Keratinocyte (primary cell): ENCODE measurements around the gene KDM4B. TPM values are rescaled to one million over a fixed set of nuclear protein-coding genes. Genes with fewer than 3 reads are reported as not detected.

Source experiments
- DNase-seq: peaks from one replicate; pipeline ENCODE4 v3.0.0-alpha.2; 2011; ENCODE audit warnings: low read depth, missing footprints, low spot score
- FAIRE-seq: peaks from 2 replicates; lab custom pipeline; 2011; peaks lifted over from hg19 to GRCh38; lab: Jason Lieb, UNC
- H2AFZ ChIP-seq: 2 replicates; pipeline ENCODE4 v1.6.0; 2012; ENCODE audit warnings: low read length, control low read depth, inconsistent platforms; ENCODE audit not compliant: control insufficient read depth
- H3K27ac ChIP-seq: 2 replicates; pipeline ENCODE4 v1.5.1; 2011; ENCODE audit warnings: low read length; ENCODE audit not compliant: control insufficient read depth, insufficient read depth
- H3K27me3 ChIP-seq: 3 replicates; pipeline ENCODE4 v1.6.0; 2011; ENCODE audit warnings: low read length; ENCODE audit not compliant: control insufficient read depth, insufficient read depth; ENCODE audit errors: extremely low read depth
- H3K36me3 ChIP-seq, 2 experiments: 2 replicates in 1 of 2; 3 replicates in 1 of 2; pipeline ENCODE4 v1.5.1; 2011; ENCODE audit warnings: low read length in 2 of 2, mild to moderate bottlenecking in 1 of 2; ENCODE audit not compliant: control insufficient read depth in 2 of 2, insufficient read depth in 2 of 2; ENCODE audit errors: extremely low read depth in 1 of 2
- H3K4me1 ChIP-seq: 3 replicates; pipeline ENCODE4 v1.5.1; 2011; ENCODE audit warnings: low read length; ENCODE audit not compliant: control insufficient read depth, insufficient read depth; ENCODE audit errors: extremely low read depth
- H3K4me2 ChIP-seq: 3 replicates; pipeline ENCODE4 v1.6.0; 2011; ENCODE audit warnings: low read depth, low read length; ENCODE audit not compliant: control insufficient read depth, insufficient read depth; ENCODE audit errors: extremely low read depth
- H3K4me3 ChIP-seq, 3 experiments: fragments of 200-600 bp in 1 of 3; sonication (generic) in 1 of 3; 2 replicates in 2 of 3; 3 replicates in 1 of 3; pipeline ENCODE4 v1.5.1; 2011 to 2016; ENCODE audit warnings: low read length in 3 of 3, mild to moderate bottlenecking in 3 of 3, control low read depth in 2 of 3, inconsistent platforms in 1 of 3, low read depth in 1 of 3, mixed read lengths in 1 of 3, mixed run types in 1 of 3, moderate library complexity in 1 of 3; ENCODE audit not compliant: control insufficient read depth in 2 of 3, insufficient read depth in 2 of 3; ENCODE audit errors: extremely low read depth in 1 of 3
- H3K79me2 ChIP-seq: 2 replicates; pipeline ENCODE4 v1.6.0; 2012; ENCODE audit warnings: low read length; ENCODE audit not compliant: control insufficient read depth, insufficient read depth
- H3K9ac ChIP-seq: 3 replicates; pipeline ENCODE4 v1.6.0; 2011; ENCODE audit warnings: low read length; ENCODE audit not compliant: control insufficient read depth, insufficient read depth; ENCODE audit errors: extremely low read depth
- H3K9me1 ChIP-seq: 3 replicates; pipeline ENCODE4 v1.6.0; 2011; ENCODE audit warnings: low read length; ENCODE audit not compliant: control insufficient read depth, insufficient read depth; ENCODE audit errors: extremely low read depth
- H3K9me3 ChIP-seq: 2 replicates; pipeline ENCODE4 v1.5.1; 2012; ENCODE audit warnings: low read depth, low read length; ENCODE audit not compliant: control insufficient read depth
- H4K20me1 ChIP-seq: 3 replicates; pipeline ENCODE4 v1.6.0; 2011; ENCODE audit warnings: low read length; ENCODE audit not compliant: control insufficient read depth, insufficient read depth; ENCODE audit errors: extremely low read depth
- EZH2 ChIP-seq: IDR thresholded peaks from one replicate; pipeline ENCODE4 v1.6.1; 2012; ENCODE audit warnings: inconsistent platforms, mild to moderate bottlenecking, low read length, moderate library complexity
- dilution Hi-C: fragments of 300-500 bp; cut with MboI; formaldehyde crosslinking; loops from one replicate; pipeline ENCODE4 v1.7.0; 2020; ENCODE audit warnings: low sequenced_read_pairs; ENCODE audit not compliant: extremely low pct_ligation_motif_present
- polyA plus RNA-seq, 5 experiments: library from polyadenylated mRNA; depleted of rRNA in 3 of 5; stranded (reverse) in 3 of 5; stranded (forward) in 1 of 5; unstranded in 1 of 5; fragments of >200 nt; gene quantifications; 1 replicate in 1 of 5; 2 replicates in 3 of 5; 3 replicates in 1 of 5; pipeline versions ENCODE4 v1.2.1 to v1.2.3, GENCODE V29; 2011 to 2012; ENCODE audit warnings: missing spikeins in 2 of 5, low read depth in 1 of 5, low replicate concordance in 1 of 5
- TF ChIP-seq, protein P1 (sequence below), 3 experiments: IDR thresholded peaks in 1 of 3; conservative IDR thresholded peaks in 1 of 3; optimal IDR thresholded peaks in 1 of 3; 2 replicates in 2 of 3; 3 replicates in 1 of 3; pipeline versions ENCODE3 to v1.5.1; 2011; ENCODE audit warnings: low read length in 3 of 3, mild to moderate bottlenecking in 3 of 3, moderate library complexity in 2 of 3, control low read depth in 1 of 3, inconsistent platforms in 1 of 3; ENCODE audit not compliant: insufficient read depth in 2 of 3; ENCODE audit errors: extremely low read depth in 1 of 3

The KDM4B gene
- polyA plus RNA-seq, 1 donor (not counting 4 experiments of a cell fraction or from before 2014, with no cell fraction given) = 6.2 TPM

DNA sequence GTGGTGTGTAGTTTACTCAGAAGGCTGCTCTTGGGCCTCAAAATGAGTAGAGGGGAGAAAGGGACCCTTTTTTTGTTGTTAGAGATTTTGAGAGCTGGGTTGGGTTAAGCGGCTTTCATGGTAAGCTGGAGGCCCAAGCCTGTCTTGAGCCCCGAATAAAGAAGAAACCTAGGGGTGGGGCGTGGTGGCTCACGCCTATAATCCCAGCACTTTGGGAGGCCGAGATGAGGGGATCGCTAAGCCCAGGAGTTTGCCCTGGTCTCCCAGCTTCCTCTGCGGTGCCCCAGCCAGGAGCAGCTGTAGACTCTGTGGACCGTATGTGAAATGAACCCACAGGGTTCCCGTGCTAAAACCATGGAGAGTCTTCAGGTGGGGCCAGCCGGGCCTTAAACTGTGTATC, 56.1 kb downstream of the KDM4B start:
- H3K9ac ChIP-seq = no peak overlapping the region
- no peaks in the 10 kb centered on the region for H3K27me3 ChIP-seq
- peaks cover 44% of the 10 kb centered on the region for H3K79me2 ChIP-seq
- no peak overlapping the region for H2AFZ ChIP-seq
- no peak for DNase-seq
- H3K9me3 ChIP-seq = no peaks in the 10 kb centered on the region
- no peak overlapping the region for H3K4me3 ChIP-seq
- H3K9me1 ChIP-seq = no peaks in the 10 kb centered on the region
- no peak for FAIRE-seq
- no peaks in the 10 kb centered on the region for H3K4me1 ChIP-seq
- dilution Hi-C loops = no loop called here
- no peak overlapping the region for H3K4me2 ChIP-seq
- peaks cover 6% of the 10 kb centered on the region for H4K20me1 ChIP-seq
- no peak overlapping the region for H3K27ac ChIP-seq
- TF ChIP-seq, protein P1, sequence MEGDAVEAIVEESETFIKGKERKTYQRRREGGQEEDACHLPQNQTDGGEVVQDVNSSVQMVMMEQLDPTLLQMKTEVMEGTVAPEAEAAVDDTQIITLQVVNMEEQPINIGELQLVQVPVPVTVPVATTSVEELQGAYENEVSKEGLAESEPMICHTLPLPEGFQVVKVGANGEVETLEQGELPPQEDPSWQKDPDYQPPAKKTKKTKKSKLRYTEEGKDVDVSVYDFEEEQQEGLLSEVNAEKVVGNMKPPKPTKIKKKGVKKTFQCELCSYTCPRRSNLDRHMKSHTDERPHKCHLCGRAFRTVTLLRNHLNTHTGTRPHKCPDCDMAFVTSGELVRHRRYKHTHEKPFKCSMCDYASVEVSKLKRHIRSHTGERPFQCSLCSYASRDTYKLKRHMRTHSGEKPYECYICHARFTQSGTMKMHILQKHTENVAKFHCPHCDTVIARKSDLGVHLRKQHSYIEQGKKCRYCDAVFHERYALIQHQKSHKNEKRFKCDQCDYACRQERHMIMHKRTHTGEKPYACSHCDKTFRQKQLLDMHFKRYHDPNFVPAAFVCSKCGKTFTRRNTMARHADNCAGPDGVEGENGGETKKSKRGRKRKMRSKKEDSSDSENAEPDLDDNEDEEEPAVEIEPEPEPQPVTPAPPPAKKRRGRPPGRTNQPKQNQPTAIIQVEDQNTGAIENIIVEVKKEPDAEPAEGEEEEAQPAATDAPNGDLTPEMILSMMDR (optimal IDR thresholded peaks at IDR 0.05 in 1 of 3, IDR thresholded peaks at IDR 0.05 in 1 of 3, conservative IDR thresholded peaks at IDR 0.05 in 1 of 3; ENCODE audit: extremely low read depth in 1 of 3, insufficient read depth in 2 of 3, low read length in 3 of 3) = no peak
- peaks cover 4 to 6% of the 10 kb centered on the region in 2 experiments for H3K36me3 ChIP-seq

DNA sequence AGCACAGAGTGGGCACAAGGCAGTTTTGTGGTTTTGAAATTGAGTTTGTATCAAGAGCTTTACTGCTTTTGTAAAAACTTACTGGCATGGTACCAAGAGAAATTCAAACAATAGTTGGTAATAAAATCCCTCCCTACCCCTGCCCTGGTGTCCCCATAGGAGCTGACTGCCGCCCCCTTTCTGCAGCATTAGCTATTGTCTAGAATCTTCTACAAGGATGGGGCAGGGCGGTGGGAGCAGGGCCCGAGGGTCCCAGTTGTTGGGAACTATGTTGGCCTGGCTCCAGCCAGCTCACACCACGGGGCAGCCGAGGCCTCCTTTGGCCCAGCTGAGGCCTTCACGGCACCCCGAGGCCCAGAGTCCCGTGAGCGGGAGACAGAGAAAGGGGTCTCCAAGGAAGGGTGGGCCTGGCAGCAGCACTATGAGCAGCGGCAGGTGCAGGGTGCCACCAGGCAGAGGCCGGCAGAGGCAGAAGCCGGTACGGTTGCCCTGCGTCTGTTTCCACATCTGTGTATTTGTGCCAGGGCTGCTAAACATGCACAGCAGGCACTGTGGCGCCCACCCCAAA, 57.9 kb downstream of the KDM4B start:
- Histone ChIP-seq H3K9me3 (no peaks in the 10 kb centered on the region), H3K9me1 (no peaks in the 10 kb centered on the region), H3K27ac (no peak overlapping the region), H3K79me2 (peaks cover 47% of the 10 kb centered on the region), H3K4me3 (no peak overlapping the region), H3K27me3 (no peaks in the 10 kb centered on the region), H2AFZ (no peak overlapping the region), H3K4me2 (no peak overlapping the region), H3K4me1 (no peaks in the 10 kb centered on the region), H3K9ac (no peak overlapping the region), H4K20me1 (peaks cover 18% of the 10 kb centered on the region), H3K36me3 (peaks cover 0 to 5% of the 10 kb centered on the region in 2 experiments)
- dilution Hi-C loops = no loop called here
- FAIRE-seq (no peak), DNase-seq (no peak)
- no peak for TF ChIP-seq EZH2
- TF ChIP-seq, protein P1 (optimal IDR thresholded peaks at IDR 0.05 in 1 of 3, IDR thresholded peaks at IDR 0.05 in 1 of 3, conservative IDR thresholded peaks at IDR 0.05 in 1 of 3; ENCODE audit: extremely low read depth in 1 of 3, insufficient read depth in 2 of 3, low read length in 3 of 3) = no peak
